ENCODE results near the gene ST6GALNAC3.

ST6GALNAC3 gene

DNA sequence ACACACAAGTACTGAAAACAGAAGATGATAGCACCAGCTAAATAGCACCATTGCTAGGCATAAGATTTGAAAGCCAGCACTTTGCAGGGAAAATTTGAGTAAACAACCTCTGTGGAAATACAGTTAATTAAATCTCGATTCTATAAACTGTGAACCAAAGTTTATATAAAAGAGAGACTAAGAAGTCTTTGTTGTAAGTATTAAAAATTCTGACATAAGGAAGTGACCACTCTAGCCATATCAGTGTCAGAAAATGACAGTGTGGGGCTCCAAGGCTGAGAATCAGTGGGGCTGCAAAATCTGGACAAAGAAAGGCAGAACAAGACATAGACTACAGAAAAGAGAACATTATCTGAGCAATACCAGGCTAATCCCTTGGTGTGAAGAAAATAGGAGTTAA lies 292.2 kb downstream of the ST6GALNAC3 start:
- H3K27ac ChIP-seq: no peak overlapping the region
- H3K36me3 ChIP-seq: no peaks in the 10 kb centered on the region
- no peaks in the 10 kb centered on the region for H3K4me1 ChIP-seq (ENCODE audit: control insufficient read depth in 1 of 2, insufficient read depth in 1 of 2, low read depth in 1 of 2, low read length in 1 of 2)
- H3K4me3 ChIP-seq (ENCODE audit: low read depth in 1 of 2, low read length in 1 of 2): no peak overlapping the region
- H3K9me3 ChIP-seq: no peaks in the 10 kb centered on the region
- H3K27me3 ChIP-seq: no peaks in the 10 kb centered on the region
- TF ChIP-seq, protein P1, sequence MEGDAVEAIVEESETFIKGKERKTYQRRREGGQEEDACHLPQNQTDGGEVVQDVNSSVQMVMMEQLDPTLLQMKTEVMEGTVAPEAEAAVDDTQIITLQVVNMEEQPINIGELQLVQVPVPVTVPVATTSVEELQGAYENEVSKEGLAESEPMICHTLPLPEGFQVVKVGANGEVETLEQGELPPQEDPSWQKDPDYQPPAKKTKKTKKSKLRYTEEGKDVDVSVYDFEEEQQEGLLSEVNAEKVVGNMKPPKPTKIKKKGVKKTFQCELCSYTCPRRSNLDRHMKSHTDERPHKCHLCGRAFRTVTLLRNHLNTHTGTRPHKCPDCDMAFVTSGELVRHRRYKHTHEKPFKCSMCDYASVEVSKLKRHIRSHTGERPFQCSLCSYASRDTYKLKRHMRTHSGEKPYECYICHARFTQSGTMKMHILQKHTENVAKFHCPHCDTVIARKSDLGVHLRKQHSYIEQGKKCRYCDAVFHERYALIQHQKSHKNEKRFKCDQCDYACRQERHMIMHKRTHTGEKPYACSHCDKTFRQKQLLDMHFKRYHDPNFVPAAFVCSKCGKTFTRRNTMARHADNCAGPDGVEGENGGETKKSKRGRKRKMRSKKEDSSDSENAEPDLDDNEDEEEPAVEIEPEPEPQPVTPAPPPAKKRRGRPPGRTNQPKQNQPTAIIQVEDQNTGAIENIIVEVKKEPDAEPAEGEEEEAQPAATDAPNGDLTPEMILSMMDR (IDR thresholded peaks at IDR 0.05): no peak

GRCh38 chr1:76371941-76372340 lies 297.4 kb downstream of the ST6GALNAC3 start:
- Histone ChIP-seq H3K4me3 (ENCODE audit: low read depth in 1 of 2, low read length in 1 of 2) (no peak overlapping the region), H3K36me3 (no peaks in the 10 kb centered on the region), H3K27ac (no peak overlapping the region), H3K9me3 (no peaks in the 10 kb centered on the region), H3K27me3 (no peaks in the 10 kb centered on the region), H3K4me1 (ENCODE audit: control insufficient read depth in 1 of 2, insufficient read depth in 1 of 2, low read depth in 1 of 2, low read length in 1 of 2) (no peaks in the 10 kb centered on the region)
- TF ChIP-seq, protein P1 (IDR thresholded peaks at IDR 0.05): no peak

- Histone ChIP-seq H3K36me3 (no peaks in the 10 kb centered on the region), H3K4me1 (ENCODE audit: control insufficient read depth in 1 of 2, insufficient read depth in 1 of 2, low read depth in 1 of 2, low read length in 1 of 2) (no peaks in the 10 kb centered on the region), H3K27ac (no peak overlapping the region), H3K9me3 (no peaks in the 10 kb centered on the region), H3K4me3 (ENCODE audit: low read depth in 1 of 2, low read length in 1 of 2) (no peak overlapping the region), H3K27me3 (no peaks in the 10 kb centered on the region)
- TF ChIP-seq, protein P1 (IDR thresholded peaks at IDR 0.05): no peak
Observed at GRCh38 chr1:76374086-76374485, 299.5 kb downstream of the ST6GALNAC3 start.

GRCh38 chr1:76377247-76377646 lies 302.7 kb downstream of the ST6GALNAC3 start:
- Histone ChIP-seq H3K4me1 (ENCODE audit: control insufficient read depth in 1 of 2, insufficient read depth in 1 of 2, low read depth in 1 of 2, low read length in 1 of 2) (no peaks in the 10 kb centered on the region), H3K4me3 (ENCODE audit: low read depth in 1 of 2, low read length in 1 of 2) (no peak overlapping the region), H3K36me3 (no peaks in the 10 kb centered on the region), H3K27ac (no peak overlapping the region), H3K9me3 (no peaks in the 10 kb centered on the region), H3K27me3 (no peaks in the 10 kb centered on the region)
- TF ChIP-seq, protein P1 (IDR thresholded peaks at IDR 0.05): no peak

DNA sequence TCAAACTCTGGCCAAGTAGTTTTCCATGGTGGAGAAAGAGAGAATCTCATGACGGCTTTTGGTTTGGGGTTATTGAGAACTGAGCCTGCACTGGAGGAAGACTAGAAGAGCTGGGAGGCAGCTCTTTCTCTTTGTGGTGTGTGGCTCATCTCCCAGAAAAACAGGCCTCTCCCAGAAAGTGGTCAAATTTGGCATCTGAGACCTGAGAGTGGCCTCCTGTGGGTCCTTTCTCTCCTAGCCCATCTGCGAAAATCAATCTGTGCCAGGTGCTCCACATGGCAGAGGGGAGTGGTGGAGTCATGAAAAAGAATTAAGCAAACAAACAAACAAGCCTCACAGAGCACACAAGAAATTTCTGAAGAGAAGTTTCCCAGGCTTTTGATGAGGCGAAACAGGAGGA lies 305.0 kb downstream of the ST6GALNAC3 start:
- TF ChIP-seq, protein P1 (IDR thresholded peaks at IDR 0.05): no peak

More for the DNA sequence above, 305.0 kb downstream of the ST6GALNAC3 start:
- Histone ChIP-seq H3K36me3 (no peaks in the 10 kb centered on the region), H3K27ac (no peak overlapping the region), H3K4me3 (ENCODE audit: low read depth in 1 of 2, low read length in 1 of 2) (no peak overlapping the region), H3K4me1 (ENCODE audit: control insufficient read depth in 1 of 2, insufficient read depth in 1 of 2, low read depth in 1 of 2, low read length in 1 of 2) (no peaks in the 10 kb centered on the region), H3K9me3 (no peaks in the 10 kb centered on the region), H3K27me3 (no peaks in the 10 kb centered on the region)
